DND-41 (cell line): ENCODE data around the gene SLCO2A1.

Source experiments
- ATAC-seq: fragments of 200-7000 bp; cut with Tn5 transposase; 3 replicates; pipeline ENCODE4 v1.9.1; 2021; ENCODE audit warnings: low read depth; ENCODE audit not compliant: insufficient read depth
- DNase-seq: peaks from one replicate; pipeline ENCODE4 v3.0.0-alpha.2; 2020
- H2AFZ ChIP-seq: 2 replicates; pipeline ENCODE4 v1.6.0; 2012; ENCODE audit warnings: low read depth, low read length
- H3K27ac ChIP-seq: 2 replicates; pipeline ENCODE4 v1.5.1; 2012; ENCODE audit warnings: low read length, inconsistent platforms
- H3K27me3 ChIP-seq: fragments of 200-600 bp; sonication (generic); 2 replicates; pipeline ENCODE4 v1.6.0; 2012; ENCODE audit warnings: low read length, mild to moderate bottlenecking, inconsistent platforms; ENCODE audit not compliant: insufficient read depth, poor library complexity
- H3K36me3 ChIP-seq: 2 replicates; pipeline ENCODE4 v1.5.1; 2012; ENCODE audit warnings: low read length, inconsistent platforms; ENCODE audit not compliant: insufficient read depth
- H3K4me1 ChIP-seq: 2 replicates; pipeline ENCODE4 v1.5.1; 2012; ENCODE audit warnings: mild to moderate bottlenecking, low read length; ENCODE audit not compliant: insufficient read depth
- H3K4me2 ChIP-seq: 2 replicates; pipeline ENCODE4 v1.6.0; 2012; ENCODE audit warnings: mild to moderate bottlenecking, moderate library complexity, low read length, inconsistent platforms; ENCODE audit not compliant: insufficient read depth
- H3K4me3 ChIP-seq, 2 experiments: fragments of 200-600 bp in 1 of 2; shearing (Covaris generic) in 1 of 2; 2 replicates each; pipeline ENCODE4 v1.5.1; 2012 to 2016; ENCODE audit warnings: inconsistent platforms in 2 of 2, low read length in 2 of 2, mild to moderate bottlenecking in 2 of 2, low read depth in 1 of 2, moderate library complexity in 1 of 2
- H3K79me2 ChIP-seq: 2 replicates; pipeline ENCODE4 v1.6.0; 2012; ENCODE audit warnings: low read length, inconsistent platforms; ENCODE audit not compliant: insufficient read depth
- H3K9ac ChIP-seq: 2 replicates; pipeline ENCODE4 v1.6.0; 2012; ENCODE audit warnings: low read depth, mild to moderate bottlenecking, inconsistent platforms, low read length, moderate library complexity
- H3K9me3 ChIP-seq: 2 replicates; pipeline ENCODE4 v1.5.1; 2012; ENCODE audit warnings: low read length, moderate library complexity, mild to moderate bottlenecking, inconsistent platforms; ENCODE audit not compliant: insufficient read depth, severe bottlenecking
- H4K20me1 ChIP-seq: 2 replicates; pipeline ENCODE4 v1.6.0; 2012; ENCODE audit warnings: low read length; ENCODE audit not compliant: insufficient read depth
- EZH2 ChIP-seq: IDR thresholded peaks from 3 replicates; pipeline ENCODE4 v1.6.1; 2012; ENCODE audit warnings: borderline replicate concordance, low read depth, mild to moderate bottlenecking, moderate library complexity, low read length, inconsistent platforms; ENCODE audit not compliant: severe bottlenecking
- TF ChIP-seq, protein P1 (sequence below): IDR thresholded peaks from 2 replicates; pipeline ENCODE4 v1.5.1; 2012; ENCODE audit warnings: borderline replicate concordance, low read length, moderate library complexity, mild to moderate bottlenecking; ENCODE audit not compliant: poor library complexity, severe bottlenecking; ENCODE audit errors: extremely low read depth

Gene SLCO2A1

DNA sequence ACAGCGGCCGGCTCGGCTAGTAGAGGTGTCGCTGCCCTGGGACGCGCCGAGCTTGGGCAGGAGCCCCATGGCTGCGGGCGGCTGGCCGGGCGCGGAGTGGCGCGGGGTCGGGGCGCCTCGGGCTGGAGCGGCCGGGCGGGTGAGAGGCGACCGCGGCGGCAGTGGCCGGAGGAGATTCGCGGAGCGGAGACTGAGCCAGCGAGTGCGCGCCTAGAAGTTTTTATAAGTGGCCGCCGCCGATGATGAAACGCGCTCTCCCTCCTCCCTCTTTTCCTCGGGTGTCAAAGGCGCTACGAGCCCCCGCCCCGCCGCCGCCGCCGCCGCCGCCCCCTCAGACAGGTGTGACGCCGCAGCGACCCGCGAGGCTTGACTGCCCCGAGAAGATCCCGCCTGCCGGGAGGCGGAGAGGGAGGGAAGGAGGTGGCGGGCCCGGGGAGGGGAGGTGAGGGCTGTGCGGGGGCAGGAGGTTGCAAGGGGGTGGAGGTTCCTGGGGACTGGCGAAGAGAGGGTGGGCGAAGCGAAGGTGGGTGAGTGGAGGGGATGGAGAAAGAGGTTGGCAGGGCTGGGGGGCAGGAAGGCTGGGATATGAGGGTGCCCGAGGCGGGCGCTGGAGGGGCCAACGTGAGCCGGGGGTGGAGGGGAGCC is at the start of gene SLCO2A1:
SLCO2A1 (minus strand) TSS at position 192 of the 645 bp plus-strand sequence; CDS start at position 69, 123 bp downstream.
- DNase-seq, result no peak
- no peak for ATAC-seq
- Histone ChIP-seq H3K4me3 (no peak within 1 kb of the TSS), H3K9ac (no peak within 1 kb of the TSS), H3K9me3 (no peaks in the 10 kb centered on the region), H4K20me1 (no peaks in the 10 kb centered on the region), H3K79me2 (no peaks in the 10 kb centered on the region), H3K4me2 (no peak within 1 kb of the TSS), H2AFZ (no peak within 1 kb of the TSS), H3K27ac (no peak within 1 kb of the TSS), H3K36me3 (no peaks in the 10 kb centered on the region), H3K4me1 (no peaks in the 10 kb centered on the region), H3K27me3 (no peaks in the 10 kb centered on the region)
- TF ChIP-seq, protein P1, sequence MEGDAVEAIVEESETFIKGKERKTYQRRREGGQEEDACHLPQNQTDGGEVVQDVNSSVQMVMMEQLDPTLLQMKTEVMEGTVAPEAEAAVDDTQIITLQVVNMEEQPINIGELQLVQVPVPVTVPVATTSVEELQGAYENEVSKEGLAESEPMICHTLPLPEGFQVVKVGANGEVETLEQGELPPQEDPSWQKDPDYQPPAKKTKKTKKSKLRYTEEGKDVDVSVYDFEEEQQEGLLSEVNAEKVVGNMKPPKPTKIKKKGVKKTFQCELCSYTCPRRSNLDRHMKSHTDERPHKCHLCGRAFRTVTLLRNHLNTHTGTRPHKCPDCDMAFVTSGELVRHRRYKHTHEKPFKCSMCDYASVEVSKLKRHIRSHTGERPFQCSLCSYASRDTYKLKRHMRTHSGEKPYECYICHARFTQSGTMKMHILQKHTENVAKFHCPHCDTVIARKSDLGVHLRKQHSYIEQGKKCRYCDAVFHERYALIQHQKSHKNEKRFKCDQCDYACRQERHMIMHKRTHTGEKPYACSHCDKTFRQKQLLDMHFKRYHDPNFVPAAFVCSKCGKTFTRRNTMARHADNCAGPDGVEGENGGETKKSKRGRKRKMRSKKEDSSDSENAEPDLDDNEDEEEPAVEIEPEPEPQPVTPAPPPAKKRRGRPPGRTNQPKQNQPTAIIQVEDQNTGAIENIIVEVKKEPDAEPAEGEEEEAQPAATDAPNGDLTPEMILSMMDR, result no peak
- TF ChIP-seq EZH2, result no peak

DNA sequence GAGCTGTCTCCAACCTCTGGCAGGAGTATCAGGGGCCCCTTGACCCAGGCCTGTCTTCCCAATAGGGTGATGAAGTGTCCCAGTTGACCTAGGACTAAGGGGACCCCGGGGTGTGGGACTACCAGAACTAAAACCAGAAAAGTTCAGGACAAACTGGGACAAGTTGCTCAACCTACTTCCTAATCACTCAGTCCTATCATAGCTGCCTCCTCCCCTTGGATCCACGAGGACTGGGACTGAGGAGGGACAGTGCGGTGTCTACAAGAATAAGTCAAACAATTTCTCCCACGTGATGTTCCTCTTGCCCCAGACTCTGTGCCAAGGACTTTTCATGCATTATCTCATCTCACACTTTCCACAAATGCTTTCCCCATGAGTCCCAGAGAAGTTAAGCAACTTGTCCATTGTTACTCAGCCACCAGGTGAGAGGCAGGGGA is 49.4 kb upstream of the SLCO2A1 start:
- no peaks in the 10 kb centered on the region for H3K27me3 ChIP-seq
- H3K4me2 ChIP-seq, result no peak overlapping the region
- no peaks in the 10 kb centered on the region for H3K79me2 ChIP-seq
- H3K36me3 ChIP-seq, result no peaks in the 10 kb centered on the region
- no peak overlapping the region for H3K27ac ChIP-seq
- no peak for ATAC-seq
- H3K9me3 ChIP-seq, result no peaks in the 10 kb centered on the region
- TF ChIP-seq, protein P1, result no peak
- no peak for TF ChIP-seq EZH2
- no peaks in the 10 kb centered on the region for H4K20me1 ChIP-seq
- no peak overlapping the region for H3K9ac ChIP-seq
- no peaks in the 10 kb centered on the region for H3K4me1 ChIP-seq
- H3K4me3 ChIP-seq, result no peak overlapping the region
- no peak for DNase-seq
- H2AFZ ChIP-seq, result no peak overlapping the region

DNA sequence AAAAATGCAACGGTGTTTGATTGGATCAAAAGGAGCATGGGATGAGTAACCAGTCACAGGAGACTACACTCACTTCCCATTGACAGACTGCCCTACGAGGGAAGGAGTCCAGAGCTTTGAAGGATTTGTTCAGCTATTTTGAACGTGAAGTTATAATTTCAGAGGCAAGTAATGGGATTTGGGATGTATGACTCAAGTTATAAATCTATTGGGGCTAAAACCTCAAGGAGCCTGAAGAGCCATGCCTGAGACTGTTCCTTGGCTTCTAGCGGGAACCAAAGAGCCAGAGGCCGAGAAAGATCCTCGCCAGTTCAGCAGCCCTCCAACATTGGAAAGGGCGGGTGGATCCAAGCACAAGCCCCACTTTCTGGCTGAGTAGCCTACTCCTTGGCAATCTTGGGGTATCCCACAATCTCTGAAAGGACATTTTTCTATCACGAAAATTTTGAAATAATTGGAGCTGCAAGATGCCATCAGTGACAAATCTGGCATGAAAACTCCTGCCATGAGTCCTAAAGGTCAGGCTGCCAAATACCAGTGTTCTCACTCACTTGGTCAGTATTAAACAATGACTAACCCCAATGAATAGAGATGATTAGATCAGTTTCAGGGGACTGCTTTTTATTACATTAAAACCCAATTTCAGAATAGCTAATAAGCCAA is 48.6 kb upstream of the SLCO2A1 start:
- TF ChIP-seq EZH2, result no peak
- TF ChIP-seq, protein P1, result no peak
- H2AFZ ChIP-seq, result no peak overlapping the region
- no peak overlapping the region for H3K9ac ChIP-seq
- H3K4me3 ChIP-seq, result no peak overlapping the region
- ATAC-seq (no peak), DNase-seq (no peak)
- no peaks in the 10 kb centered on the region for H3K9me3 ChIP-seq
- no peaks in the 10 kb centered on the region for H4K20me1 ChIP-seq
- H3K4me1 ChIP-seq, result no peaks in the 10 kb centered on the region
- no peaks in the 10 kb centered on the region for H3K36me3 ChIP-seq
- no peak overlapping the region for H3K27ac ChIP-seq
- H3K79me2 ChIP-seq, result no peaks in the 10 kb centered on the region
- H3K27me3 ChIP-seq, result no peaks in the 10 kb centered on the region
- no peak overlapping the region for H3K4me2 ChIP-seq
